ENCODE data around the gene SYT6.

- TF ChIP-seq CTCF (conservative IDR thresholded peaks at IDR 0.05 in 1 of 2, IDR thresholded peaks at IDR 0.05 in 1 of 2; ENCODE audit: low read depth in 1 of 2, low read length in 2 of 2) (no peak), EZH2 (IDR thresholded peaks at IDR 0.05; ENCODE audit: low read length, missing control alignments) (no peak)
Observed at GRCh38 chr1:114103992-114104391, 49.7 kb downstream of the SYT6 start.
